GM21390 (cell line): ENCODE results near the gene SLCO4C1.
"Not testable (repeated sequence)": the region's sequence is repeated elsewhere in the genome, so short reads cannot be mapped to it uniquely, and the experiment has no call there.

Source experiments
- ATAC-seq: cut with Tn5 transposase; IDR thresholded peaks from one replicate; pipeline ENCODE4 v1.9.1; 2021; ENCODE audit not compliant: unreplicated experiment

SLCO4C1 gene

GRCh38 chr5:102296178-102296817, at the start of gene SLCO4C1:
TSS of gene SLCO4C1 (minus strand) at chr5:102296284. CDS start at chr5:102296262, 22 bp downstream.
- ATAC-seq: peak; percentile 96

GRCh38 chr5:102341681-102342288, 45.7 kb upstream of the SLCO4C1 start:
- ATAC-seq: no peak

GRCh38 chr5:102324714-102325113, 28.6 kb upstream of the SLCO4C1 start:
- no peak for ATAC-seq

- ATAC-seq: not testable (repeated sequence)
These were observed 22.7 kb upstream of the SLCO4C1 start for GRCh38 chr5:102318801-102319200.

- ATAC-seq: no peak
These were observed 18.2 kb upstream of the SLCO4C1 start for GRCh38 chr5:102314328-102314727.

GRCh38 chr5:102313912-102314311, 17.8 kb upstream of the SLCO4C1 start:
- ATAC-seq: no peak

- no peak for ATAC-seq
These were observed 16.7 kb upstream of the SLCO4C1 start for GRCh38 chr5:102312586-102313370.

- no peak for ATAC-seq
These were observed 13.5 kb upstream of the SLCO4C1 start for GRCh38 chr5:102309586-102309985.

- ATAC-seq: peak; percentile 52
These were observed 11.1 kb upstream of the SLCO4C1 start for GRCh38 chr5:102307232-102307631.

- ATAC-seq: no peak
These were observed 10.0 kb upstream of the SLCO4C1 start for GRCh38 chr5:102306121-102306520.

- ATAC-seq: peak; percentile 3
These were observed 428 bp downstream of the SLCO4C1 start for GRCh38 chr5:102295534-102296177.

GRCh38 chr5:102294886-102295395, 1.1 kb downstream of the SLCO4C1 start:
- ATAC-seq: no peak

- no peak for ATAC-seq
These were observed 6.1 kb downstream of the SLCO4C1 start for GRCh38 chr5:102290004-102290403.

- no peak for ATAC-seq
These were observed 6.7 kb downstream of the SLCO4C1 start for GRCh38 chr5:102289251-102289899.

GRCh38 chr5:102288630-102289029, 7.5 kb downstream of the SLCO4C1 start:
- ATAC-seq: no peak

GRCh38 chr5:102286476-102286875, 9.6 kb downstream of the SLCO4C1 start:
- no peak for ATAC-seq

GRCh38 chr5:102283102-102283797, 12.8 kb downstream of the SLCO4C1 start:
- ATAC-seq: peak; percentile 44

GRCh38 chr5:102279711-102280110, 16.4 kb downstream of the SLCO4C1 start:
- no peak for ATAC-seq

- ATAC-seq: no peak
These were observed 17.9 kb downstream of the SLCO4C1 start for GRCh38 chr5:102278231-102278630.

GRCh38 chr5:102277144-102277543, 18.9 kb downstream of the SLCO4C1 start:
- no peak for ATAC-seq
